HepG2 (cell line): ENCODE data around the gene AXIN2. TPM values are rescaled to one million over a fixed set of nuclear protein-coding genes. Genes with fewer than 3 reads are reported as not detected.

Experiments used
- CHCHD3 ChIP-seq: sonication (generic); formaldehyde crosslinking; IDR thresholded peaks from 2 replicates; pipeline ENCODE4 v1.8.0; 2022; ENCODE audit warnings: mild to moderate bottlenecking, missing genetic modification reagents, moderate library complexity
- DPF2 ChIP-seq: sonication (generic); formaldehyde crosslinking; IDR thresholded peaks from 2 replicates; pipeline ENCODE4 v1.4.0; 2020; ENCODE audit warnings: mild to moderate bottlenecking, low read depth, missing genetic modification reagents, borderline replicate concordance
- E2F1 ChIP-seq: sonication (generic); formaldehyde crosslinking; IDR thresholded peaks from 2 replicates; pipeline ENCODE4 v1.5.0; 2020; ENCODE audit warnings: missing genetic modification reagents
- HOMEZ ChIP-seq: IDR thresholded peaks from 2 replicates; pipeline ENCODE4 v1.6.1; 2016; ENCODE audit warnings: low read depth
- RERE ChIP-seq: IDR thresholded peaks from 2 replicates; pipeline ENCODE4 v1.6.1; 2016; ENCODE audit warnings: low read depth, missing genetic modification reagents, missing compliant biosample characterization
- SP2 ChIP-seq: sonication (generic); formaldehyde crosslinking; IDR thresholded peaks from 2 replicates; pipeline ENCODE4 v1.5.1; 2020; ENCODE audit warnings: mild to moderate bottlenecking, missing genetic modification reagents
- TCF7L2 ChIP-seq: IDR thresholded peaks from 2 replicates; pipeline ENCODE4 v1.6.1; 2011; ENCODE audit warnings: mild to moderate bottlenecking, low read depth, low read length, moderate library complexity
- THAP11 ChIP-seq: IDR thresholded peaks from 2 replicates; pipeline ENCODE4 v1.6.1; 2016; ENCODE audit warnings: missing biosample characterization, missing genetic modification reagents
- TMF1 ChIP-seq: sonication (generic); formaldehyde crosslinking; IDR thresholded peaks from 2 replicates; pipeline ENCODE4 v1.8.1; 2022; ENCODE audit warnings: low read depth, missing genetic modification reagents
- ZBTB14 ChIP-seq: sonication (generic); formaldehyde crosslinking; IDR thresholded peaks from 2 replicates; pipeline ENCODE4 v1.4.0; 2020; ENCODE audit warnings: missing genetic modification reagents
- ZNF318 ChIP-seq: sonication (generic); formaldehyde crosslinking; IDR thresholded peaks from 2 replicates; pipeline ENCODE4 v1.4.0; 2020; ENCODE audit warnings: mild to moderate bottlenecking, missing genetic modification reagents
- polyA plus RNA-seq, 8 experiments: library from polyadenylated mRNA; depleted of rRNA in 3 of 8; stranded (reverse) in 7 of 8; unstranded in 1 of 8; fragments of >200 nt; fragmentation: Illumina TruSeq in 4 of 8; extraction: Trizol in 4 of 8; gene quantifications; 2 replicates each; pipeline versions ENCODE4 v1.2.1 to v1.2.3, GENCODE V29; 2011 to 2016; ENCODE audit warnings: low read depth in 4 of 8, missing spikeins in 1 of 8, mixed read lengths in 1 of 8; ENCODE audit not compliant: insufficient read depth in 1 of 8
- total RNA-seq, 5 experiments: library from RNA; depleted of rRNA; stranded (reverse); fragments of >200 nt; fragmentation: Illumina TruSeq; extraction: Trizol; gene quantifications; 2 replicates each; pipeline ENCODE4 v1.2.3, GENCODE V29; 2016; ENCODE audit warnings: low read depth in 1 of 5

Gene AXIN2
- total and polyA plus RNA-seq, 2 of the 13 experiments (the other 11 are each of a cell fraction or from before 2014, with no cell fraction given) = 58.6 to 63.4 TPM

- TF ChIP-seq RERE (CRISPR knock-in tag) = peak; percentile 91
- TF ChIP-seq E2F1 = no peak
- TF ChIP-seq TCF7L2 = peak; percentile 81
- no peak for TF ChIP-seq TMF1
- 0 out of 2 replicates have a peak, but pooled peaks have one; percentile 14 for TF ChIP-seq HOMEZ (CRISPR knock-in tag)
- no peak for TF ChIP-seq CHCHD3 (CRISPR knock-in tag)
- TF ChIP-seq SP2 (CRISPR knock-in tag) = no peak; the same call in 1 of the 2 replicates
- TF ChIP-seq DPF2 (CRISPR knock-in tag) = no peak
- TF ChIP-seq ZNF318 (CRISPR knock-in tag) = no peak
- TF ChIP-seq ZBTB14 = no peak
- 0 out of 2 replicates have a peak, but pooled peaks have one; percentile 41 for TF ChIP-seq THAP11 (CRISPR knock-in tag)
Measured at GRCh38 chr17:65588181-65588808, 26.8 kb upstream of the AXIN2 start (continued).
